HG03442 (cell line): ENCODE results near the gene DNMT3L.
"Not testable (repeated sequence)": the region's sequence is repeated elsewhere in the genome, so short reads cannot be mapped to it uniquely, and the experiment has no call there.

Experiments used
- ATAC-seq: cut with Tn5 transposase; IDR thresholded peaks from one replicate; pipeline ENCODE4 v1.9.1; 2021; ENCODE audit warnings: mild to moderate bottlenecking, moderate library complexity; ENCODE audit not compliant: unreplicated experiment

DNMT3L gene

GRCh38 chr21:44261675-44262295 is at the start of gene DNMT3L:
TSS of gene DNMT3L (minus strand) at chr21:44261897. CDS start at chr21:44261259, 638 bp downstream.
- ATAC-seq: no peak

GRCh38 chr21:44310628-44311507 is 49.2 kb upstream of the DNMT3L start:
- no peak for ATAC-seq

GRCh38 chr21:44306936-44307704 is 45.4 kb upstream of the DNMT3L start:
- ATAC-seq: no peak

- no peak for ATAC-seq
Measured at GRCh38 chr21:44305691-44306090, 44.0 kb upstream of the DNMT3L start.

GRCh38 chr21:44304877-44305293 is 43.2 kb upstream of the DNMT3L start:
- ATAC-seq: no peak

- ATAC-seq: no peak
Measured at GRCh38 chr21:44304011-44304616, 42.4 kb upstream of the DNMT3L start.

GRCh38 chr21:44303490-44303981 is 41.8 kb upstream of the DNMT3L start:
- ATAC-seq: no peak

GRCh38 chr21:44302573-44303401 is 41.1 kb upstream of the DNMT3L start:
- not testable (repeated sequence) for ATAC-seq

GRCh38 chr21:44301961-44302406 is 40.3 kb upstream of the DNMT3L start:
- no peak for ATAC-seq

- no peak for ATAC-seq
Measured at GRCh38 chr21:44301141-44301540, 39.4 kb upstream of the DNMT3L start.

- peak; percentile 26 for ATAC-seq
Measured at GRCh38 chr21:44300262-44300959, 38.7 kb upstream of the DNMT3L start.

- ATAC-seq: peak; percentile 35
Measured at GRCh38 chr21:44299458-44300261, 38.0 kb upstream of the DNMT3L start, which contains the start of gene PFKL. TSS of gene PFKL (plus strand) at chr21:44300053. CDS start at chr21:44300106, 53 bp downstream.

- no peak for ATAC-seq
Measured at GRCh38 chr21:44299085-44299457, 37.4 kb upstream of the DNMT3L start.

GRCh38 chr21:44298301-44298700 is 36.6 kb upstream of the DNMT3L start:
- ATAC-seq: no peak

GRCh38 chr21:44297525-44298290 is 36.0 kb upstream of the DNMT3L start:
- no peak for ATAC-seq

- ATAC-seq: no peak
Measured at GRCh38 chr21:44296916-44297315, 35.2 kb upstream of the DNMT3L start.

- no peak for ATAC-seq
Measured at GRCh38 chr21:44296103-44296519, 34.4 kb upstream of the DNMT3L start.

- no peak for ATAC-seq
Measured at GRCh38 chr21:44295646-44296045, 33.9 kb upstream of the DNMT3L start.
